ENCODE data around the gene CLEC18B.
A peak's percentile ranks its signal among the peaks of the same experiment; 100 is the strongest.
"Not testable (repeated sequence)": the region's sequence is repeated elsewhere in the genome, so short reads cannot be mapped to it uniquely, and the experiment has no call there.

CLEC18B gene

GRCh38 chr16:74430036-74430712 is 8.9 kb upstream of the CLEC18B start:
- not testable (repeated sequence) for H3K9ac ChIP-seq (ENCODE audit: low read length); H2BK120ac ChIP-seq (ENCODE audit: low read depth, low read length); H2BK12ac ChIP-seq (ENCODE audit: low read length in 2 of 2); H4K91ac ChIP-seq (ENCODE audit: low read length); H3K27ac ChIP-seq (ENCODE audit: low read length, poor library complexity, severe bottlenecking); H4K8ac ChIP-seq (ENCODE audit: low read length); H3K27me3 ChIP-seq (ENCODE audit: control insufficient read depth in 1 of 2, insufficient read depth in 1 of 2, low read length in 2 of 2); H2AFZ ChIP-seq (ENCODE audit: low read depth, low read length); H2BK15ac ChIP-seq (ENCODE audit: low read depth, poor library complexity, severe bottlenecking); H3K36me3 ChIP-seq (ENCODE audit: control insufficient read depth in 1 of 2, insufficient read depth in 2 of 2, low read depth in 1 of 2, low read length in 2 of 2); H3K14ac ChIP-seq (ENCODE audit: low read length in 2 of 2); H3K23ac ChIP-seq (ENCODE audit: low read length in 2 of 2); H3K4me2 ChIP-seq (ENCODE audit: low read length, poor library complexity, severe bottlenecking); H3K4me1 ChIP-seq (ENCODE audit: control insufficient read depth, insufficient read depth, low read depth, low read length); H3K4ac ChIP-seq (ENCODE audit: low read depth in 1 of 2, low read length in 2 of 2); H3K18ac ChIP-seq (ENCODE audit: low read depth in 1 of 2, low read length in 2 of 2); H3K9me3 ChIP-seq (ENCODE audit: control insufficient read depth, low read length); H3K79me1 ChIP-seq (replicated peaks; ENCODE audit: low read length, poor library complexity, severe bottlenecking); H2AK5ac ChIP-seq (ENCODE audit: low read length, severe bottlenecking); H2BK5ac ChIP-seq (ENCODE audit: low read depth, low read length, poor library complexity, severe bottlenecking); H3K4me3 ChIP-seq (ENCODE audit: insufficient read depth in 1 of 2, low read depth in 1 of 2, low read length in 2 of 2)
- DNase-seq = peak; percentile 52
- 43% methylated on average over 12 of the region's 13 CpGs for WGBS

GRCh38 chr16:74428493-74428892 is 7.2 kb upstream of the CLEC18B start:
- not testable (repeated sequence) for H3K4me2 ChIP-seq (ENCODE audit: low read length, poor library complexity, severe bottlenecking); H3K9me3 ChIP-seq (ENCODE audit: control insufficient read depth, low read length)

DNA sequence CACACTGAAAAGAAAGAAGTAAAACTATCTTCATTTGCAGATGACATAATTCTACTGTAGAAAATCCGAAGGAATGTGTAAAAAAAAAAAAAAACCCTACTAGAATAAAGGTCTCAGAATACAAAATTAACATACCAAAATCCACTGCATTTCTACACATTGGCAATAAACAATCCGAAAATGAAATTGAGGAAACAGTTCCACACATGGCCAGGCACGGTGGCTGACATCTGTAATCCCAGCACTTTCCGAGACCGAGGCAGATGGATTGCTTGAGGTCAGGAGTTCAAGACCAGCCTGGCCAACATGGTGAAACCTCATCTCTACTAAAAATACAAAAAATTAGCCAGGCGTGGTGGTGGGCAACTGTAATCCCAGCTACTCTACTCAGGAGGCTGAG is 4.5 kb upstream of the CLEC18B start:
- H3K9ac ChIP-seq (ENCODE audit: low read length); H2BK120ac ChIP-seq (ENCODE audit: low read depth, low read length); H4K91ac ChIP-seq (ENCODE audit: low read length); H3K36me3 ChIP-seq (ENCODE audit: control insufficient read depth in 1 of 2, insufficient read depth in 2 of 2, low read depth in 1 of 2, low read length in 2 of 2); H3K4me3 ChIP-seq (ENCODE audit: insufficient read depth in 1 of 2, low read depth in 1 of 2, low read length in 2 of 2); H3K9me3 ChIP-seq (ENCODE audit: control insufficient read depth, low read length); H3K14ac ChIP-seq (ENCODE audit: low read length in 2 of 2); H3K79me1 ChIP-seq (replicated peaks; ENCODE audit: low read length, poor library complexity, severe bottlenecking); H3K27me3 ChIP-seq (ENCODE audit: control insufficient read depth in 1 of 2, insufficient read depth in 1 of 2, low read length in 2 of 2); H3K18ac ChIP-seq (ENCODE audit: low read depth in 1 of 2, low read length in 2 of 2); H2AFZ ChIP-seq (ENCODE audit: low read depth, low read length); H2BK5ac ChIP-seq (ENCODE audit: low read depth, low read length, poor library complexity, severe bottlenecking); H3K27ac ChIP-seq (ENCODE audit: low read length, poor library complexity, severe bottlenecking); H2BK12ac ChIP-seq (ENCODE audit: low read length in 2 of 2); H3K4me1 ChIP-seq (ENCODE audit: control insufficient read depth, insufficient read depth, low read depth, low read length); H4K8ac ChIP-seq (ENCODE audit: low read length); H2BK15ac ChIP-seq (ENCODE audit: low read depth, poor library complexity, severe bottlenecking); H3K4me2 ChIP-seq (ENCODE audit: low read length, poor library complexity, severe bottlenecking); DNase-seq; H3K23ac ChIP-seq (ENCODE audit: low read length in 2 of 2); H2AK5ac ChIP-seq (ENCODE audit: low read length, severe bottlenecking); H3K4ac ChIP-seq (ENCODE audit: low read depth in 1 of 2, low read length in 2 of 2): not testable (repeated sequence)
- 100% methylated on average over 1 of the region's 6 CpGs for WGBS

More at GRCh38 chr16:74428493-74428892, 7.2 kb upstream of the CLEC18B start:
- not testable (repeated sequence) for H3K27me3 ChIP-seq (ENCODE audit: control insufficient read depth in 1 of 2, insufficient read depth in 1 of 2, low read length in 2 of 2); H3K4ac ChIP-seq (ENCODE audit: low read depth in 1 of 2, low read length in 2 of 2); H3K79me1 ChIP-seq (replicated peaks; ENCODE audit: low read length, poor library complexity, severe bottlenecking); H2BK120ac ChIP-seq (ENCODE audit: low read depth, low read length); H3K23ac ChIP-seq (ENCODE audit: low read length in 2 of 2); H3K27ac ChIP-seq (ENCODE audit: low read length, poor library complexity, severe bottlenecking); H2BK12ac ChIP-seq (ENCODE audit: low read length in 2 of 2); H3K14ac ChIP-seq (ENCODE audit: low read length in 2 of 2); H3K9ac ChIP-seq (ENCODE audit: low read length); H2BK5ac ChIP-seq (ENCODE audit: low read depth, low read length, poor library complexity, severe bottlenecking); H4K8ac ChIP-seq (ENCODE audit: low read length); H2BK15ac ChIP-seq (ENCODE audit: low read depth, poor library complexity, severe bottlenecking); H4K91ac ChIP-seq (ENCODE audit: low read length); H3K4me1 ChIP-seq (ENCODE audit: control insufficient read depth, insufficient read depth, low read depth, low read length); H3K4me3 ChIP-seq (ENCODE audit: insufficient read depth in 1 of 2, low read depth in 1 of 2, low read length in 2 of 2); H2AK5ac ChIP-seq (ENCODE audit: low read length, severe bottlenecking); H3K18ac ChIP-seq (ENCODE audit: low read depth in 1 of 2, low read length in 2 of 2); H3K36me3 ChIP-seq (ENCODE audit: control insufficient read depth in 1 of 2, insufficient read depth in 2 of 2, low read depth in 1 of 2, low read length in 2 of 2); DNase-seq; H2AFZ ChIP-seq (ENCODE audit: low read depth, low read length)
- no CpG with 5 or more reads among the region's 8 CpGs for WGBS

DNA sequence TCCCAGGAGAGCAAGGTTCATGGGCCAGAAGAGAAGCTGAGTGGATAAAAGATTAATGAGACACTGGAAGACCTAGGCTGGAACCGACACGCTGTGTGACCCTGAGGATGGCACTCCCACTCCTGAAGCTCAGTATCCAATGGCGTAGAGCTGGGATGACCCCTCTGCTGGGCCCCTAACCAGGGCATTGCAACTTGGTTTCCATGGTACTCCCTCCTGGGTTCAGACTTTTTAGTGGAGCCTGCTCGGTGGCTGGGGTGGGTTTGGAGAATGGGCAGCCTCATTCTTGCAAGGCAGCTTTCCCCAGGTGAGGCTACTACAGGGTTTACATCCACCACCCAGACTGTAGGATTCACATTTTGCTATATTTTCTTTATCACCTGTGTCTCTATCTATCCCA is 2.4 kb upstream of the CLEC18B start:
- not testable (repeated sequence) for H3K4me3 ChIP-seq (ENCODE audit: insufficient read depth in 1 of 2, low read depth in 1 of 2, low read length in 2 of 2); H3K36me3 ChIP-seq (ENCODE audit: control insufficient read depth in 1 of 2, insufficient read depth in 2 of 2, low read depth in 1 of 2, low read length in 2 of 2); H3K4me1 ChIP-seq (ENCODE audit: control insufficient read depth, insufficient read depth, low read depth, low read length); H3K27me3 ChIP-seq (ENCODE audit: control insufficient read depth in 1 of 2, insufficient read depth in 1 of 2, low read length in 2 of 2); H3K23ac ChIP-seq (ENCODE audit: low read length in 2 of 2); H3K9ac ChIP-seq (ENCODE audit: low read length); H3K9me3 ChIP-seq (ENCODE audit: control insufficient read depth, low read length); H3K79me1 ChIP-seq (replicated peaks; ENCODE audit: low read length, poor library complexity, severe bottlenecking); H3K14ac ChIP-seq (ENCODE audit: low read length in 2 of 2); DNase-seq; H3K18ac ChIP-seq (ENCODE audit: low read depth in 1 of 2, low read length in 2 of 2); H4K91ac ChIP-seq (ENCODE audit: low read length); H2AK5ac ChIP-seq (ENCODE audit: low read length, severe bottlenecking); H2BK15ac ChIP-seq (ENCODE audit: low read depth, poor library complexity, severe bottlenecking); H3K4me2 ChIP-seq (ENCODE audit: low read length, poor library complexity, severe bottlenecking); H2BK12ac ChIP-seq (ENCODE audit: low read length in 2 of 2); H2AFZ ChIP-seq (ENCODE audit: low read depth, low read length); H3K4ac ChIP-seq (ENCODE audit: low read depth in 1 of 2, low read length in 2 of 2); H3K27ac ChIP-seq (ENCODE audit: low read length, poor library complexity, severe bottlenecking); H2BK120ac ChIP-seq (ENCODE audit: low read depth, low read length); H4K8ac ChIP-seq (ENCODE audit: low read length); H2BK5ac ChIP-seq (ENCODE audit: low read depth, low read length, poor library complexity, severe bottlenecking)
- WGBS = 94% methylated on average over 4 of the region's 4 CpGs
